ENCODE results near the gene ELMOD3.
"Not testable (repeated sequence)": the region's sequence is repeated elsewhere in the genome, so short reads cannot be mapped to it uniquely, and the experiment has no call there.

Gene ELMOD3

DNA sequence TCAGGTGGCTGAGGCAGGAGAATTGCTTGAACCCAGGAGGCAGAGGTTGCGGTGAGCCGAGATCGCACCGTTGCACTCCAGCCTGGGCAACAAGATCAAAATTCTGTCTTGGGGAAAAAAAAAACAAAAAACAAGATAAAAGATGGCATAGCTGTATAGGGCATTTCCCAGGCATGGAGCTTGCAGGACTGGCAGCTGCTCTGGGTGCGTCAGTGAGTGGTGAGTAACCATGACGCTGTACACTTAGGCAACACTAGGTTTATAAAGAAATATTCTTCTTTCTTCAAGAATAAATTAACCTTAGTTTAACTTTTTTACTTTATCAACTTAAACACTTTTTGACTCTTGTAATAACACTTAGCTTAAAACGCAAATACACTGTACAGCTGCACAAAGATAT is 42.2 kb upstream of the ELMOD3 start:
- no peak for DNase-seq (ENCODE audit: low spot score)

DNA sequence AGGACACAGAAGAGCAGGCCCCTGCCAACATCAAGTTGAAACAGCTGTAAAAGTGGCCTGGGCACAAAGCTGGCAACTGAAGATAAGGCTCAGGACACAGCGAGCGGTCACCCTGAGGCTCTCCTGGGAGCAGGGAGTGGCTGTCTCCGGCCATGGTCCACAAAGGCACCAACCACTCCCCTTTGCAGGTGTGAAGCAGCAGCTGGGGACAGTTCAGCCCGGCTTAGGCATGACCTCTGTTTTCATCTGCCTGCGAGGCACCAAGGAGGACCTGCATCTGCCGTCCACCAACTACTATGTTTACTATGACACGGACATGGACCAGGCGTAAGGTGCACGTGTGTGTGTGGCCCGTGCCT is 39.7 kb upstream of the ELMOD3 start:
- in situ Hi-C loops (cut with MboI; ENCODE audit: low sequenced_read_pairs, unreplicated experiment) = no loop called here
- TF ChIP-seq, protein P1, sequence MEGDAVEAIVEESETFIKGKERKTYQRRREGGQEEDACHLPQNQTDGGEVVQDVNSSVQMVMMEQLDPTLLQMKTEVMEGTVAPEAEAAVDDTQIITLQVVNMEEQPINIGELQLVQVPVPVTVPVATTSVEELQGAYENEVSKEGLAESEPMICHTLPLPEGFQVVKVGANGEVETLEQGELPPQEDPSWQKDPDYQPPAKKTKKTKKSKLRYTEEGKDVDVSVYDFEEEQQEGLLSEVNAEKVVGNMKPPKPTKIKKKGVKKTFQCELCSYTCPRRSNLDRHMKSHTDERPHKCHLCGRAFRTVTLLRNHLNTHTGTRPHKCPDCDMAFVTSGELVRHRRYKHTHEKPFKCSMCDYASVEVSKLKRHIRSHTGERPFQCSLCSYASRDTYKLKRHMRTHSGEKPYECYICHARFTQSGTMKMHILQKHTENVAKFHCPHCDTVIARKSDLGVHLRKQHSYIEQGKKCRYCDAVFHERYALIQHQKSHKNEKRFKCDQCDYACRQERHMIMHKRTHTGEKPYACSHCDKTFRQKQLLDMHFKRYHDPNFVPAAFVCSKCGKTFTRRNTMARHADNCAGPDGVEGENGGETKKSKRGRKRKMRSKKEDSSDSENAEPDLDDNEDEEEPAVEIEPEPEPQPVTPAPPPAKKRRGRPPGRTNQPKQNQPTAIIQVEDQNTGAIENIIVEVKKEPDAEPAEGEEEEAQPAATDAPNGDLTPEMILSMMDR (IDR thresholded peaks at IDR 0.05; ENCODE audit: borderline replicate concordance, control extremely low read depth, extremely low read depth, insufficient read depth, missing control alignments) = no peak
- no peak for DNase-seq (ENCODE audit: low spot score)

More for the DNA sequence above, 42.2 kb upstream of the ELMOD3 start:
- TF ChIP-seq, protein P1 (IDR thresholded peaks at IDR 0.05; ENCODE audit: borderline replicate concordance, control extremely low read depth, extremely low read depth, insufficient read depth, missing control alignments) = no peak
- in situ Hi-C loops (cut with MboI; ENCODE audit: low sequenced_read_pairs, unreplicated experiment) = no loop called here

DNA sequence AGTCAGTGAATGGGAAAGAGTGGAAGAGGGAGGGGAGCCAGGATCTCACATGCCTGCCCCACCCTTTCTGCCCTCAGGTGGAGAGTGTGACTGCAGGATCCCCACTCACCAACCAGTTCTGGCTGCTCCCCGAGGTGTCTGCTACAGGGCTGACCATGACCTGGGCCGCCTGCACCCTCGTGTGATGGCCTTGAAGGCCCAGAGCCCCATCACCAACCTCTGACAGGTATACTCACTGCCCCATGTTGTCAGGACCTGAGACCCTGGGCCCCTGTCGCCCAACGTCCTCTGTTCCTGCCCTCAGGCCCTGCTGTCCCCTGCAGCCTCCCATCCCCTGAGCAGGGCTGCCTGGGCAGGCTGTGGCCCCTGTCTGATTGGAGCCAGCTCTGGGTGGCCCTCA is 38.6 kb upstream of the ELMOD3 start:
- not testable (repeated sequence) for DNase-seq (ENCODE audit: low spot score)

DNA sequence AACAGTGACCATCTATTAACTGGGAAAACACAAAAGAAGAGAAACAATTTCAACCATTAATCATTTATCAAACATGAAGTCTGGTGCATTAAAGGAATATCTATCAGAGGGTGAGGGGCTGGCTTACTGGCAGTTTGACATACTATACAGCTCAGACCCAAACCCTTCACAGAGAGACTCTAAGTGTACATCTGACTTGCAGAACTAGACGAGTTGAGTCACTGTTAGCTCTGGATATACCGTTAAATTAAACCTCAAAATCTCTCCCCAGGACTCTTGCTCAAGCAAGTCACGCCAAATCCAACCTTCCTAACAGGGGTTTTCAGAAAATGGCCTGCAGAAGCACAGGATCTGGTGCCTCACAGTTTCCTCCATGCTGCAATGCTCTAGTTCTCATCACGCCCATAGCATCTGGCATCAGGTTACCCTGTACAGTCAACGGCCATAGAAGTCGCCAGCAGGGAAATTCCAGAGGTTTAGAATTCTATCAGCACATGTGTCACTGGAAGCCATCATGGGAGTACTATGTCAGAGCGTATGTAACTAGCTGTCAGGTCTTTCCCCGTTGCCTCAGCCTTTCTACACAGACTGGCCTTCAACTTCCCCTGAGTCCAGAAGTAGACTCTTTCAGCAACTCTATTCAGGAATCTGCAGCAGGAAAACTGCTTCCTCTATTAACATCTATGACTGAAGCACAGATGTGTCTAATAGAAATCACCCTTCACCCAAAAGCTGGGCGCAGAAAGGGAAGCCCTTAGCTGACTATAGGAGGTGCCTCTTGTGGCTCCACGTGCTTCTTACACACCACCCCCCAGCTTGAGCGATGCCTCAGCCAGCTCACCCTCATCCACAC is 36.1 kb upstream of the ELMOD3 start:
- DNase-seq (ENCODE audit: low spot score) = peak; percentile 30
- TF ChIP-seq, protein P1 (IDR thresholded peaks at IDR 0.05; ENCODE audit: borderline replicate concordance, control extremely low read depth, extremely low read depth, insufficient read depth, missing control alignments) = no peak
- in situ Hi-C loops (cut with MboI; ENCODE audit: low sequenced_read_pairs, unreplicated experiment) = no loop called here

More for the DNA sequence above, 38.6 kb upstream of the ELMOD3 start:
- in situ Hi-C loops (cut with MboI; ENCODE audit: low sequenced_read_pairs, unreplicated experiment) = not testable (repeated sequence)

DNA sequence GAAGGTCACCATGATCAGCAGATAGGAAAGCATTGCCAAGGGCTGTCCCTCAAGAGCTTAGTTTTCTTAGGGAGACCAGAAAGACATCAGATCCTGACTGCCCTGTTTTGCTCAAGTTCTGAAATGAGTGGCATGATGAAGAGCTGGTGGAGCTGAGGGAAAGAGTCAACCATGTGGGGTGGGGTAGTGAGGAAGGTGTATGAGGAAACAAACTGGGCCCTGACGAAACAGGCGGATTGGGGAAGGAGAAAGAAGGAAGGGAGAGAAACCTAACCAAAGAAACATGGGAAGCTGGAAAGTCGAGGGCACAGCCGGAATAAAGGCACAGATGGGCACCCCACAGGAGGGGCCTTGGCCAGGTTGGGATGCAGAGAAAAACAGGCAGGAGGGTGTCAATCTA is 34.8 kb upstream of the ELMOD3 start:
- TF ChIP-seq, protein P1 (IDR thresholded peaks at IDR 0.05; ENCODE audit: borderline replicate concordance, control extremely low read depth, extremely low read depth, insufficient read depth, missing control alignments) = no peak
- DNase-seq (ENCODE audit: low spot score) = no peak
- in situ Hi-C loops (cut with MboI; ENCODE audit: low sequenced_read_pairs, unreplicated experiment) = no loop called here

DNA sequence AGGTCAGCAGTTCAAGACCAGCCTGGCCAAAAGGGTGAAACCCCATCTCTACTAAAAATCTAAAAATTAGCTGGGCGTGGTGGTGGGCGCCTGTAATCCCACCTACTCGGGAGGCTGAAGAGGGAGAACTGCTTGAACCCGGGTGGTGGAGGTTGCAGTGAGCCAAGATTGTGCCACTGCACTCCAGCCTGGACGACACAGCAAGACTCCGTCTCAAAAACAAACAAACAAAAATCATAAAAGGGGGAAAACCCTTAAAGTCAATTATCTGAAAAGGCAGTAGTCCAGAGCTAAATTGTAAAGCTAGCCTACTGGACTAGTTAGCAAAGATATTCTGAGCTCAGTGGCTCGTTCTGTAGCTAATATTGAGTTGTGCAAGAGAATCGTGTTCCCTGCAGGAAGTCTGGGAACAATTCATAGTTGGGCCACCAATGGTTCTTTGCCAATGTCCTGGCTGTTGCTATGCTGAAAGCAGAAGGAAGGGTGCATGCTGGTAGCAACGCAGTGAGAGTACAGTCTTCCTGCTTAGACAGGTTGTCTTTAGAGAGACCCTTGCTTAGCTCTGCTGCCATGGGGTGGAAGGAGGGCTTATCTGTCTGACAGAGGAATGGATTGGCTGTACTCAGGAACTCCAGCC is 31.1 kb upstream of the ELMOD3 start:
- no peak for DNase-seq (ENCODE audit: low spot score)
- in situ Hi-C loops (cut with MboI; ENCODE audit: low sequenced_read_pairs, unreplicated experiment) = no loop called here
- TF ChIP-seq, protein P1 (IDR thresholded peaks at IDR 0.05; ENCODE audit: borderline replicate concordance, control extremely low read depth, extremely low read depth, insufficient read depth, missing control alignments) = no peak

DNA sequence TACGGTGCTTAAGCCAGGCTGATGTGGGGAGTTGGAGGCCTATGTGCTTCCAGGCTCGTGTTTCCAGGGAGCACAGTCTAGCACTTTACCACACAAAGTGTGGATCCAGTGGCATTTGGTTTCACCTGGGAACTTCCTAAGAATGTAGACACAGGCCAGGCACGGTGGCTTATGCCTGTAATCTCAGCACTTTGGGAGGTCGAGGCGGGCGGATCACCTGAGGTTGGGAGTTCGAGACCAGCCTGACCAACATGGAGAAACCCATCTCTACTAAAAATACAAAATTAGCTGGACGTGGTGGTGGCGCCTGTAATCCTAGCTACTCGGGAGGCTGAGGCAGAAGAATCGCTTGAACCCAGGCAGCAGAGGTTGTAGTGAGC is 30.6 kb upstream of the ELMOD3 start:
- DNase-seq (ENCODE audit: low spot score); in situ Hi-C loops (cut with MboI; ENCODE audit: low sequenced_read_pairs, unreplicated experiment): not testable (repeated sequence)

All from GM13976 (cell line).